Brain pericyte (primary cell): ENCODE results near the gene FFAR1.
"Not testable (repeated sequence)": the region's sequence is repeated elsewhere in the genome, so short reads cannot be mapped to it uniquely, and the experiment has no call there.

ENCODE experiments used
- DNase-seq: peaks from one replicate; pipeline ENCODE4 v3.0.0-alpha.2; 2012; ENCODE audit warnings: low read depth, low spot score

The FFAR1 gene

GRCh38 chr19:35341565-35342225 is 6.0 kb upstream of the FFAR1 start:
- no peak for DNase-seq

GRCh38 chr19:35342430-35342829 is 5.3 kb upstream of the FFAR1 start:
- no peak for DNase-seq

- no peak for DNase-seq
These were observed 3.1 kb upstream of the FFAR1 start for GRCh38 chr19:35344511-35345031.

- DNase-seq: no peak
These were observed 2.0 kb upstream of the FFAR1 start for GRCh38 chr19:35345671-35346111.

- no peak for DNase-seq
These were observed 1.3 kb upstream of the FFAR1 start for GRCh38 chr19:35346193-35347052.

GRCh38 chr19:35347930-35348298 is 212 bp downstream of the FFAR1 start:
- DNase-seq: no peak

- DNase-seq: no peak
These were observed 1.4 kb downstream of the FFAR1 start for GRCh38 chr19:35348911-35349611.

- no peak for DNase-seq
These were observed 2.2 kb downstream of the FFAR1 start for GRCh38 chr19:35349614-35350521.

- DNase-seq: no peak
These were observed 2.9 kb downstream of the FFAR1 start for GRCh38 chr19:35350591-35350990.

- DNase-seq: no peak
These were observed 3.9 kb downstream of the FFAR1 start for GRCh38 chr19:35351411-35352176.

- no peak for DNase-seq
These were observed 4.4 kb downstream of the FFAR1 start for GRCh38 chr19:35352177-35352447.

GRCh38 chr19:35352448-35353304 is 5.0 kb downstream of the FFAR1 start:
- no peak for DNase-seq

GRCh38 chr19:35353635-35354034 is 5.9 kb downstream of the FFAR1 start:
- DNase-seq: no peak

- DNase-seq: no peak
These were observed 7.2 kb downstream of the FFAR1 start for GRCh38 chr19:35354898-35355297.

- DNase-seq: no peak
These were observed 8.2 kb downstream of the FFAR1 start for GRCh38 chr19:35355791-35356460.

GRCh38 chr19:35357867-35358573 is 10.3 kb downstream of the FFAR1 start, which contains the start of gene FFAR3:
FFAR3 (plus strand) TSS chr19:35358460; CDS start chr19:35358891, 431 bp downstream.
- no peak for DNase-seq

- not testable (repeated sequence) for DNase-seq
These were observed 11.1 kb downstream of the FFAR1 start for GRCh38 chr19:35358834-35359233.

GRCh38 chr19:35359395-35359794 is 11.7 kb downstream of the FFAR1 start:
- not testable (repeated sequence) for DNase-seq
